ENCODE results near the gene FGF1.

Gene FGF1

DNA sequence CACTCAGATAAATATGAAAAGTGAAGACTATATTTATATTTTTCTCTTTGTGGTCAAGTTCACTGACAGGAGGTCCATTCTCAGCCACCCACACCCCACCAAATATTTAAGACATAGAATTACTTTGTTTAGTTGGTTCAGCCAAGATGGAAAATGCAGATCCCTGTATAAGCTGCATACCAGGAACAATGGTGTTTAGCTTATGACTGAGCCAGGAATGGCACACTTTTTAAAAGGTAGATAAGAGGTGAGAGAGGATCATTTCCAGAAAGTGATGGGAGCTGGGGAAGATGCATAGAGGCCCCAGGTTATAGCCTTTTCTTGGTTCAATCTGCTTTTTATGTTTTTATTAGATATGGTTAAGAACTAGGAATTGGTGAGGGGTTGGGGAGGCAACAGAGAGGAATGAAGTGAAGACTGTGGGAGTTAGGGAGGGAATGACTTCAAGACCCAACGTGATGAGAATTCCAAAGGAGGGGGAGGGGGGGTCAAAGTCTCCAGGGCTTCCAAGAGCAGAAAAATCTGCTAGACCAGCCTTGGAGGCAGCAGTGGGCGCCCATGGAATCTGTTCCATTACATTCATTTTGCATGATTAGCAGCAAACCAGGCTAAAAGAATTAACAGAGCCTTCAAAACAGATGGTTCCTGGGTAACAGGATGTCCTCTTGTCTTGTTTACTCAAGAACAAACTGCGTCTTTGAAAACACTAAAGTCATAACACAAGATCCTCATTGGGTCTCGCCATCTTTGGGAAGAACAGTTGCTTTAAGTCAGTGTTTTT is 95.2 kb downstream of the FGF1 start:
- H4K20me1 ChIP-seq (ENCODE audit: insufficient read depth, low read length, poor library complexity, severe bottlenecking): no peaks in the 10 kb centered on the region
- peaks cover 8% of the 10 kb centered on the region for H3K4me1 ChIP-seq (ENCODE audit: insufficient read depth, low read length, poor library complexity, severe bottlenecking)
- H2AFZ ChIP-seq (ENCODE audit: low read length): no peak overlapping the region
- H3K27me3 ChIP-seq (ENCODE audit: insufficient read depth, low read length, poor library complexity, severe bottlenecking): no peaks in the 10 kb centered on the region
- no peak overlapping the region for H3K9ac ChIP-seq (ENCODE audit: low read depth, low read length, poor library complexity, severe bottlenecking)
- no peaks in the 10 kb centered on the region for H3K79me2 ChIP-seq (ENCODE audit: insufficient read depth, low read length)
- no peak overlapping the region for H3K4me2 ChIP-seq (ENCODE audit: low read depth, low read length, poor library complexity, severe bottlenecking)
- no peaks in the 10 kb centered on the region for H3K9me2 ChIP-seq (replicated peaks; ENCODE audit: low read depth, low read length)
- no peaks in the 10 kb centered on the region for H3K36me3 ChIP-seq (ENCODE audit: insufficient read depth, low read length)
- H3K9me3 ChIP-seq (ENCODE audit: insufficient read depth, low read depth, low read length): no peaks in the 10 kb centered on the region
- H3F3A ChIP-seq (ENCODE audit: low read depth): no peaks in the 10 kb centered on the region
- TF ChIP-seq EZH2phosphoT487 (IDR thresholded peaks at IDR 0.05; ENCODE audit: borderline replicate concordance): no peak
- TF ChIP-seq, protein P1, sequence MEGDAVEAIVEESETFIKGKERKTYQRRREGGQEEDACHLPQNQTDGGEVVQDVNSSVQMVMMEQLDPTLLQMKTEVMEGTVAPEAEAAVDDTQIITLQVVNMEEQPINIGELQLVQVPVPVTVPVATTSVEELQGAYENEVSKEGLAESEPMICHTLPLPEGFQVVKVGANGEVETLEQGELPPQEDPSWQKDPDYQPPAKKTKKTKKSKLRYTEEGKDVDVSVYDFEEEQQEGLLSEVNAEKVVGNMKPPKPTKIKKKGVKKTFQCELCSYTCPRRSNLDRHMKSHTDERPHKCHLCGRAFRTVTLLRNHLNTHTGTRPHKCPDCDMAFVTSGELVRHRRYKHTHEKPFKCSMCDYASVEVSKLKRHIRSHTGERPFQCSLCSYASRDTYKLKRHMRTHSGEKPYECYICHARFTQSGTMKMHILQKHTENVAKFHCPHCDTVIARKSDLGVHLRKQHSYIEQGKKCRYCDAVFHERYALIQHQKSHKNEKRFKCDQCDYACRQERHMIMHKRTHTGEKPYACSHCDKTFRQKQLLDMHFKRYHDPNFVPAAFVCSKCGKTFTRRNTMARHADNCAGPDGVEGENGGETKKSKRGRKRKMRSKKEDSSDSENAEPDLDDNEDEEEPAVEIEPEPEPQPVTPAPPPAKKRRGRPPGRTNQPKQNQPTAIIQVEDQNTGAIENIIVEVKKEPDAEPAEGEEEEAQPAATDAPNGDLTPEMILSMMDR (conservative IDR thresholded peaks at IDR 0.05; ENCODE audit: low read length): no peak
- H3K4me3 ChIP-seq (ENCODE audit: low read length, poor library complexity, severe bottlenecking): no peak overlapping the region

DNA sequence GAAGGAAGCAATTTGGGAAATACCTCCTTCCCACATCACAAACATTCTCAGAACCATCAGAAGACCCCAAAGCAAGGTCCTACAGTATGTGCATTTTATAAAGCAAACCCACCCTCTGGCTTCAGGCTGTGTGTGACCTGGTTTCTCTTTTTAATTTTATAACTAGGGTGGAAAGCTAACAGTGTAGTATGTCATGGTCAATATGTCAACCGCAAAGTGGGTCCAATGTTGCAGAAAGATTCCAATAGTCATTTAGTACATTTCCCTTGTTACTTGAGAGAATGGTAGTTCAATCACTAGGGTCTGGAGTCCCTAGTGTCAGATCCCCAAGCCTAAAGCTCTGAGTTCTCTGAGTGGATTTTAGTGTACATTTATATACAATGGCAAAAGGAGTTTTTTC is 96.2 kb downstream of the FGF1 start:
- H3K27me3 ChIP-seq (ENCODE audit: insufficient read depth, low read length, poor library complexity, severe bottlenecking): no peaks in the 10 kb centered on the region
- H3K9me3 ChIP-seq (ENCODE audit: insufficient read depth, low read depth, low read length): no peaks in the 10 kb centered on the region
- no peaks in the 10 kb centered on the region for H4K20me1 ChIP-seq (ENCODE audit: insufficient read depth, low read length, poor library complexity, severe bottlenecking)
- no peak overlapping the region for H3K4me2 ChIP-seq (ENCODE audit: low read depth, low read length, poor library complexity, severe bottlenecking)
- H3K4me1 ChIP-seq (ENCODE audit: insufficient read depth, low read length, poor library complexity, severe bottlenecking): peaks cover 8% of the 10 kb centered on the region
- no peak overlapping the region for H2AFZ ChIP-seq (ENCODE audit: low read length)
- no peaks in the 10 kb centered on the region for H3F3A ChIP-seq (ENCODE audit: low read depth)
- H3K9me2 ChIP-seq (replicated peaks; ENCODE audit: low read depth, low read length): no peaks in the 10 kb centered on the region
- TF ChIP-seq EZH2phosphoT487 (IDR thresholded peaks at IDR 0.05; ENCODE audit: borderline replicate concordance): no peak
- TF ChIP-seq, protein P1 (conservative IDR thresholded peaks at IDR 0.05; ENCODE audit: low read length): no peak
- H3K9ac ChIP-seq (ENCODE audit: low read depth, low read length, poor library complexity, severe bottlenecking): no peak overlapping the region
- H3K36me3 ChIP-seq (ENCODE audit: insufficient read depth, low read length): no peaks in the 10 kb centered on the region
- no peak overlapping the region for H3K4me3 ChIP-seq (ENCODE audit: low read length, poor library complexity, severe bottlenecking)
- no peaks in the 10 kb centered on the region for H3K79me2 ChIP-seq (ENCODE audit: insufficient read depth, low read length)

DNA sequence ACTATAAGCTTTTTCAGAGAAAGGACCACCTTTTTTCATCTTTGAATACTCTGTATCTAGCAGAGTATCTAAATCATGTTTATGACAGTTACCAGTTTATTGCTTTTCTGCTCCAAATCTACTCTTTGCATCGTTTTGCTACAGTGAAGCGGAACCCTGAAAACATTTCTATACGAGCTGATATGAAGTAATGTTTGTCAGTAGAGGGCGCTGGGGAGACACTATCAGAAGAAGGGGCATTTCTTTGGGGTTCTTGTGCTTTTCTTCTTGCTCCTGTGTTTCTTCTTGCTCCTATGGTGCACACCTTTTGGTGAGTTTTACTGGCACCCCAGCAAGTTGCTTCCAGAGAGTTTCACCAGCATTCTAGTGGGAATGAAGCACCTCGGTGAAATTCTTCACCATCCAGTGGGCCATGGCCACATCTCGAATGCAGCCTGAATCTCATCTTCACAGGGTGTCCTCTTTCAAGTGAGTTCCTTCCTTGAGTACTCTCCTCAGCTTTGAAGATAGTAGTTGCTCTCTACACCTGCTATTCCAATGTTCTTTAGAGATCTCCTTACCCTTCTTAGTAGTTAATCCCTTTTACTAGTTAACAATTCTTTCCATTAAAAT is 98.4 kb downstream of the FGF1 start:
- Histone ChIP-seq H3F3A (ENCODE audit: low read depth) (no peaks in the 10 kb centered on the region), H4K20me1 (ENCODE audit: insufficient read depth, low read length, poor library complexity, severe bottlenecking) (no peaks in the 10 kb centered on the region), H2AFZ (ENCODE audit: low read length) (no peak overlapping the region), H3K27me3 (ENCODE audit: insufficient read depth, low read length, poor library complexity, severe bottlenecking) (no peaks in the 10 kb centered on the region), H3K4me3 (ENCODE audit: low read length, poor library complexity, severe bottlenecking) (no peak overlapping the region), H3K79me2 (ENCODE audit: insufficient read depth, low read length) (no peaks in the 10 kb centered on the region), H3K4me2 (ENCODE audit: low read depth, low read length, poor library complexity, severe bottlenecking) (no peak overlapping the region), H3K36me3 (ENCODE audit: insufficient read depth, low read length) (no peaks in the 10 kb centered on the region), H3K9me3 (ENCODE audit: insufficient read depth, low read depth, low read length) (no peaks in the 10 kb centered on the region), H3K9me2 (replicated peaks; ENCODE audit: low read depth, low read length) (no peaks in the 10 kb centered on the region), H3K4me1 (ENCODE audit: insufficient read depth, low read length, poor library complexity, severe bottlenecking) (peaks cover 12% of the 10 kb centered on the region), H3K9ac (ENCODE audit: low read depth, low read length, poor library complexity, severe bottlenecking) (no peak overlapping the region)
- TF ChIP-seq, protein P1 (conservative IDR thresholded peaks at IDR 0.05; ENCODE audit: low read length): peak; percentile 86
- TF ChIP-seq EZH2phosphoT487 (IDR thresholded peaks at IDR 0.05; ENCODE audit: borderline replicate concordance): no peak

Data from Loucy (cell line).